Upper lobe of right lung (tissue), 1 donor: ENCODE data around the gene FOXN1. TPM values are rescaled to one million over a fixed set of nuclear protein-coding genes. Genes with fewer than 3 reads are reported as not detected.

Experiments used
- ATAC-seq: fragments of 200-7000 bp; cut with Tn5 transposase; one replicate; pipeline ENCODE4 v1.9.1; 2020; ENCODE audit warnings: mild to moderate bottlenecking, moderate library complexity
- DNase-seq: peaks from one replicate; pipeline ENCODE4 v3.0.0-alpha.2; 2020
- H3K27ac ChIP-seq: fragments of 200-600 bp; one replicate; pipeline ENCODE4 v1.8.0; 2022
- H3K27me3 ChIP-seq: fragments of 200-600 bp; one replicate; pipeline ENCODE4 v1.8.0; 2022; ENCODE audit warnings: mild to moderate bottlenecking
- H3K36me3 ChIP-seq: fragments of 200-600 bp; one replicate; pipeline ENCODE4 v1.8.0; 2022
- H3K4me1 ChIP-seq: fragments of 200-600 bp; one replicate; pipeline ENCODE4 v1.8.0; 2022
- H3K4me3 ChIP-seq: fragments of 200-600 bp; one replicate; pipeline ENCODE4 v1.8.0; 2022; ENCODE audit warnings: mild to moderate bottlenecking
- H3K9me3 ChIP-seq: fragments of 200-600 bp; one replicate; pipeline ENCODE4 v1.8.0; 2022
- intact Hi-C: fragments of 100-400 bp; cut with DNase I; formaldehyde crosslinking; loops from one replicate; pipeline ENCODE4 v1.11.0; 2022
- total RNA-seq: library from RNA; stranded (reverse); fragmentation: NEBNext Ultra II Directional; extraction: Animal tissue kit (Norgen Biotek cat#: 25700); gene quantifications from one replicate; pipeline ENCODE4 v1.2.1, GENCODE V29; 2021
- TF ChIP-seq, protein P1 (sequence below): fragments of 200-600 bp; IDR thresholded peaks from one replicate; pipeline ENCODE4 v1.8.0; 2022; ENCODE audit warnings: antibody characterized with exemption
- donor health status: DM: no; HTN: yes; CAD: no; lungs with severe emphysema.

The FOXN1 gene
- total RNA-seq, 1 donor from 2014 or later: 0.35 TPM

DNA sequence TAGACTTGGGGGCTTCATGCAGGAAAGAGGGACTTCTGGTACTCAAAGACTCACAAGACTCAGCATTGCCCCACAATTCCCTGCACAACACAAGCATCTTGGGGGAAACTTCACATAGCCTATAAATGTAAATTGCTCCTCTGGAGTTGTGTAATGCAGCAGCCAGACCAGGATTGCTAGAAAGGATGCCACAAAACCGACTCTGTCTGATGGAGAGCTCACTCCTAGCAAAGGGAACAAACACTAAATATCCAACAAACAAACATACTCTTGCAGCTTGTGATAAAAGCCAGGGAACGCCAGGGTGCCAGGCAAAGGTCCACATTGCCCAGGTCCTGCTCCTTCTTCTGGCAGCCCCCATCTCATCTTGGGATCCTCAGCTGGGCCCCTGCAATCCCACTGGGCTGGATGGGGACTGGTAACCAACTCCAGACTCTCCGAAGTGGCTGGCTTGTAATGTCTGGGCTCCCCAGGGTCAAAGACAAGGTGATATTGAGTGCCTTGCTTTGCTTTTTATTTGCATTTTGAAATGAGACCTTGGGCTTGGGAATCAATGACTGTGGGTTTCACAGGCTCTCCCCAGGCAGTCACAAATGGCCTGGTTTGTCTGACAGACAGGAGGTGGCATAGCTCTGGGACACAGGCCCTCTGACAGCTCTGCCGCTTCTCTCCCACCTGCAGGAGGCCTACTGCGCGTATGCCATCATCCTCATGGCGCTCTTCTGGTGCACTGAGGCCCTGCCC lies 17.4 kb upstream of the FOXN1 start:
- no peak overlapping the region for H3K4me3 ChIP-seq
- no peaks in the 10 kb centered on the region for H3K9me3 ChIP-seq
- TF ChIP-seq, protein P1, sequence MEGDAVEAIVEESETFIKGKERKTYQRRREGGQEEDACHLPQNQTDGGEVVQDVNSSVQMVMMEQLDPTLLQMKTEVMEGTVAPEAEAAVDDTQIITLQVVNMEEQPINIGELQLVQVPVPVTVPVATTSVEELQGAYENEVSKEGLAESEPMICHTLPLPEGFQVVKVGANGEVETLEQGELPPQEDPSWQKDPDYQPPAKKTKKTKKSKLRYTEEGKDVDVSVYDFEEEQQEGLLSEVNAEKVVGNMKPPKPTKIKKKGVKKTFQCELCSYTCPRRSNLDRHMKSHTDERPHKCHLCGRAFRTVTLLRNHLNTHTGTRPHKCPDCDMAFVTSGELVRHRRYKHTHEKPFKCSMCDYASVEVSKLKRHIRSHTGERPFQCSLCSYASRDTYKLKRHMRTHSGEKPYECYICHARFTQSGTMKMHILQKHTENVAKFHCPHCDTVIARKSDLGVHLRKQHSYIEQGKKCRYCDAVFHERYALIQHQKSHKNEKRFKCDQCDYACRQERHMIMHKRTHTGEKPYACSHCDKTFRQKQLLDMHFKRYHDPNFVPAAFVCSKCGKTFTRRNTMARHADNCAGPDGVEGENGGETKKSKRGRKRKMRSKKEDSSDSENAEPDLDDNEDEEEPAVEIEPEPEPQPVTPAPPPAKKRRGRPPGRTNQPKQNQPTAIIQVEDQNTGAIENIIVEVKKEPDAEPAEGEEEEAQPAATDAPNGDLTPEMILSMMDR: no peak
- intact Hi-C loops: no loop called here
- no peak overlapping the region for H3K27ac ChIP-seq
- DNase-seq: no peak
- ATAC-seq: no peak
- H3K36me3 ChIP-seq: no peaks in the 10 kb centered on the region
- H3K4me1 ChIP-seq: no peaks in the 10 kb centered on the region
- H3K27me3 ChIP-seq: no peaks in the 10 kb centered on the region

DNA sequence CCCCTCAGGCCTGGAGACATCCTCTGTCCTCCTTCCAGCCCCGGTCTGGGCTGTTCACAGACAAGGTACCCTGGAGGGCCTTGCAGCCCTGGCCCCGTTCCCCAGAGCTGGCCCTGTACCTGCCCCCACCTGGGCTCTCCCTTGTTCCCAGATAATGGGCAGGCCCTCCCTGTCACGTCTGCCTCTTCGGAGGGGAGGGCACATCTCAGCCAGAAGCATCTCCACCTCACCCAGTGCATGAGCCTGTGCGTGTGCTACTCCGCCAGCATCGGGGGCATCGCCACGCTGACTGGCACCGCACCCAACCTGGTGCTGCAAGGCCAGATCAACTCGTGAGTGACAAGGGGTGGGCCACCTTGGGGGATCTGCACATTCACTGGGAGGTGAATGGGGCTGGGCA lies 14.9 kb upstream of the FOXN1 start:
- Histone ChIP-seq H3K4me1 (no peaks in the 10 kb centered on the region), H3K27ac (no peak overlapping the region), H3K9me3 (no peaks in the 10 kb centered on the region), H3K27me3 (no peaks in the 10 kb centered on the region), H3K4me3 (no peak overlapping the region), H3K36me3 (no peaks in the 10 kb centered on the region)
- intact Hi-C loops: no loop called here
- TF ChIP-seq, protein P1: no peak
- DNase-seq (no peak), ATAC-seq (no peak)

DNA sequence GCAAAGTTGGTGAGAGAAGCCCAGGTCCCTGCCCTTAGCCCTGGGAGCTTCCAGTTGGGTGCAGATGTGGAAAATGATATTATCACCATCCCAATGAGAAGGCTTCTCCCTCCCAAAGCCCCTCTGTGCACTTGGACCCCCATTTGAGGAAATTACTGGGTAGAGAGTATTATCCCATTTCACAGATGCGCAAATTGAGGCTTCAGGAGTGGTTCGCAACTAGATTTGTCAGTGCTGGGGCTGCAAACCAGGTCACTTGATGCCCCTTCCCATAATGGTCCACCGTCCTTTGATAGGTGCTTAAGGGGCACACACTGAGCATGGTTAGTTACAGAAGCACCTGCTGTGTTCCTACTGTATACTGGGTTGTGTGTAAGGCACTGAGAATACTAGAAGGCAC lies 14.3 kb upstream of the FOXN1 start:
- DNase-seq (no peak), ATAC-seq (no peak)
- Histone ChIP-seq H3K27me3 (no peaks in the 10 kb centered on the region), H3K4me3 (no peak overlapping the region), H3K4me1 (no peaks in the 10 kb centered on the region), H3K36me3 (no peaks in the 10 kb centered on the region), H3K9me3 (no peaks in the 10 kb centered on the region), H3K27ac (no peak overlapping the region)
- intact Hi-C loops: no loop called here
- TF ChIP-seq, protein P1: no peak

DNA sequence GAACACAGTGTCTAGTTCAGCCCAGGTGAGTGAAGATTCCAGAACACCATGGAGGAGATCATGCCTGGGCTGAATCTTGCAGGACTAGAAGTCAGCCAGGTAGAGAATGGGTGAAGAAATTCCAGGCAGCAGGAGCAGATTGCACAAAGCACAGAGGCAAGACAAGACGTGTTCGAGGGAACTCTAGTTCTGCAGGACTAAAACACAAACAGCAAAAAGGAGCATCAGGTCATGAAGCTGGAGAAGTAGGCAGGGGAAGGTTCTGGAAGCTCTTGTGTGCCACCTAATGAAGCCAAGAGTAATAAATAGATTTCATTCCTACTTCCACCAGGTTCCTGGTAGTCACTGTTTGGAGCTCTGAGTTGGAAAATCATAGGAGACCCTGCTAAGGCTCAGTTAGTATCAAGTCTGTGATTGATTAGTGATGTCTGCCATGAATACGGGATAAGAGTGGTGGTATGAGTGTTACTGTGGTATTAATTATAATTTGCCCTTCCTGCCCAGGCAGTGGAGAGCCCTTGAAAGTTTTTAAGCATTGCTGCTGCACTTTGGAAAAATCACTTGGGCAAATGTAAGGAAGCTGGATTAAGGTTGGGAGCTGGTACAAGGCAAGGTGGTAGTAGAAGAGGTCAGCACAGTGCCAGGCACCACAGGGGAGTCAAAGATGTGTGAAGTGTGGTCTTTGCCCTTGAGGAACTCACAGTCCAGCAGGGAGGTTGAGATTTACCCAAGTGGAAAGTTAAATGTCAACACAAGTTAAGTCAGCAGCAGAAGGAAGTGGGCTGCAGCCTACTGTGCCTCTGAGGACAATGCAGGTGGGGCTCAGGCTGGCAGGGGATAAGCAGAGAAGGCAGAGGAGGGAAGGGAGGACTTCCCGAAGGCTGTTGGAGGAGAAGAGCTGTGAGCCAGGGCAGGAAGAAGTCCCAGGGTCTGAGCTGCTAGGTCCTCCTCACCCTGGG lies 13.5 kb upstream of the FOXN1 start:
- DNase-seq (no peak), ATAC-seq (no peak)
- no peak overlapping the region for H3K27ac ChIP-seq
- intact Hi-C loops: no loop called here
- no peaks in the 10 kb centered on the region for H3K9me3 ChIP-seq
- TF ChIP-seq, protein P1: no peak
- H3K27me3 ChIP-seq: no peaks in the 10 kb centered on the region
- H3K4me3 ChIP-seq: no peak overlapping the region
- no peaks in the 10 kb centered on the region for H3K36me3 ChIP-seq
- H3K4me1 ChIP-seq: no peaks in the 10 kb centered on the region

DNA sequence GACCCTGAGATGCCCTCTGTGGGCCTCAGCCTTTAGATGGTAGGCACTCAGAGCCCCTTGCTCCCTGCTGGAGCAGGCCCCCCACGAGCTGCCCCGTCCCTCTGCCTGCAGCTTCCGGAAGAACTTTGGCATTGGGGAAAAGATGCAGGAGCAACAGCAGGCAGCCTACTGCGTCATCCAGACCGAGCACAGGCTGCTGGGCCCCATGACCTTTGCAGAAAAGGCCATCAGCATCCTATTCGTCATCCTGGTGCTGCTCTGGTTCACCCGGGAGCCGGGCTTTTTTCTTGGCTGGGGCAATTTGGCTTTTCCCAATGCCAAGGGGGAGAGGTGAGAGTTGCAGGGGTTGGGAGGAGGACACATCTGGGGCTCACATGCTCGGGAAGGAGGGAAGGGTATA lies 12.7 kb upstream of the FOXN1 start:
- no peak overlapping the region for H3K27ac ChIP-seq
- intact Hi-C loops: no loop called here

More for the DNA sequence above, 12.7 kb upstream of the FOXN1 start:
- Histone ChIP-seq H3K36me3 (no peaks in the 10 kb centered on the region), H3K4me3 (no peak overlapping the region), H3K4me1 (no peaks in the 10 kb centered on the region), H3K27me3 (no peaks in the 10 kb centered on the region), H3K9me3 (no peaks in the 10 kb centered on the region)
- TF ChIP-seq, protein P1: no peak
- ATAC-seq (no peak), DNase-seq (no peak)
